Pancreas (tissue), 10 donors: ENCODE results near the gene GATAD2A. TPM values are rescaled to one million over a fixed set of nuclear protein-coding genes. Genes with fewer than 3 reads are reported as not detected.

Experiments used
- ATAC-seq, 4 donors: fragments of 200-7000 bp; cut with Tn5 transposase; one replicate each; pipeline versions ENCODE4 v1.8.0 to v1.9.1; 2020; ENCODE audit warnings: mild to moderate bottlenecking in 4 of 4, moderate library complexity in 4 of 4
- DNase-seq, 6 donors: peaks; one replicate each; pipeline ENCODE4 v3.0.0-alpha.2; 2020
- FAIRE-seq: peaks from 2 replicates; lab custom pipeline; 2012; peaks lifted over from hg19 to GRCh38; lab: Jason Lieb, UNC
- H3K27ac ChIP-seq, 4 donors: fragments of 200-600 bp; sonication (generic); 1 replicate in 3 of 4; 2 replicates in 1 of 4; pipeline versions ENCODE4 v1.5.0 to v1.8.0; 2020
- H3K27me3 ChIP-seq, 4 donors: fragments of 200-600 bp; one replicate each; pipeline ENCODE4 v1.8.0; 2021
- H3K36me3 ChIP-seq, 3 donors: fragments of 200-600 bp; sonication (generic) in 1 of 3; one replicate each; pipeline versions ENCODE4 v1.5.0 to v1.8.0; 2020 to 2021
- H3K4me1 ChIP-seq, 3 donors: fragments of 200-600 bp; one replicate each; pipeline ENCODE4 v1.8.0; 2021
- H3K4me3 ChIP-seq, 4 donors: fragments of 200-600 bp; sonication (generic) in 2 of 4; one replicate each; pipeline versions ENCODE4 v1.5.0 to v1.8.0; 2020 to 2021
- H3K9me3 ChIP-seq, 4 donors: fragments of 200-600 bp; one replicate each; pipeline ENCODE4 v1.8.0; 2021
- CTCF ChIP-seq, 4 donors: fragments of 200-600 bp; sonication (generic) in 3 of 4; IDR thresholded peaks; one replicate each; pipeline versions ENCODE4 v1.5.0 to v1.8.0; 2021; ENCODE audit warnings: antibody characterized with exemption in 4 of 4
- WGBS, 2 donors: extraction: QIAGEN DNeasy Blood & Tissue Kit; methylation state at CpG; one replicate each; pipeline ENCODE4 v1.1.7; 2013; 5-methylcytosine and 5-hydroxymethylcytosine counted together
- intact Hi-C, 3 donors: fragments of 100-400 bp; cut with DNase I; formaldehyde crosslinking; loops; one replicate each; pipeline versions ENCODE4 v1.11.1 to v1.14.2; 2022
- polyA plus RNA-seq, 2 donors: library from polyadenylated mRNA; stranded (reverse); fragments of 200-250 nt; gene quantifications; one replicate each; pipeline ENCODE4 v1.2.3, GENCODE V29; 2013
- total RNA-seq, 6 donors: library from RNA; stranded (reverse); fragmentation: NEBNext Ultra II Directional in 4 of 6; extraction: Animal tissue kit (Norgen Biotek cat#: 25700) in 4 of 6; gene quantifications; one replicate each; pipeline versions ENCODE4 v1.2.1 to v1.2.4, GENCODE V29; 2021 to 2023
- donor health status: healthy with polysubstance abuse.
- donor health status: DM: no; HTN: no; CAD: no; lungs with moderate emphysema.
- donor health status: DM: no; HTN: no; CAD: no.
- donor health status: control.
- donor health status: control.
- donor health status: Bipolar disorder and iron deficiency.
- donor health status: DM: yes; HTN: yes; CAD: no.
- donor health status: DM: no; HTN: no; CAD: no.
- donor health status: DM: no; HTN: no; CAD: no.
- donor health status: DM: yes; HTN: yes; CAD: no.

The GATAD2A gene
- total and polyA plus RNA-seq, 8 donors, result 11.9 to 51.8 (median 36.7) TPM

GRCh38 chr19:19439176-19439482 is 33.7 kb downstream of the GATAD2A start:
- Histone ChIP-seq H3K27me3 (no peaks in the 10 kb centered on the region), H3K4me1 (peaks cover 7 to 9% (median 8%) of the 10 kb centered on the region in 3 donors), H3K36me3 (no peaks in the 10 kb centered on the region), H3K27ac (no peak overlapping the region), H3K4me3 (no peak overlapping the region), H3K9me3 (no peaks in the 10 kb centered on the region)
- no peak for ATAC-seq
- intact Hi-C loops, result no loop called here
- no peak for DNase-seq
- FAIRE-seq, result no peak
- 74 to 75% methylated on average over 2 of the region's 2 CpGs for WGBS, 2 donors
- no peak for TF ChIP-seq CTCF (IDR thresholded peaks at IDR 0.05)

GRCh38 chr19:19443283-19443682 is 37.8 kb downstream of the GATAD2A start:
- intact Hi-C loops, result no loop called here
- FAIRE-seq (no peak), ATAC-seq (no peak), DNase-seq (no peak)
- Histone ChIP-seq H3K9me3 (no peaks in the 10 kb centered on the region), H3K4me3 (no peak overlapping the region), H3K27ac (no peak overlapping the region), H3K36me3 (no peaks in the 10 kb centered on the region), H3K4me1 (peaks cover 0 to 14% (median 3%) of the 10 kb centered on the region in 3 donors), H3K27me3 (no peaks in the 10 kb centered on the region)
- WGBS, 2 donors, result 86 to 88% methylated on average over 9 of the region's 9 CpGs
- no peak for TF ChIP-seq CTCF (IDR thresholded peaks at IDR 0.05)

GRCh38 chr19:19443902-19444680 is 38.6 kb downstream of the GATAD2A start:
- H3K36me3 ChIP-seq, result no peaks in the 10 kb centered on the region
- ATAC-seq (no peak), FAIRE-seq (no peak), DNase-seq (no peak)
- H3K27ac ChIP-seq, result peak overlapping the region in 2 of 4 donors; percentile 3 to 30
- H3K9me3 ChIP-seq, result no peaks in the 10 kb centered on the region
- H3K4me3 ChIP-seq, result no peak overlapping the region
- WGBS, 2 donors, result 86 to 93% methylated on average over 11 of the region's 11 CpGs
- intact Hi-C loops, result no loop called here
- H3K27me3 ChIP-seq, result no peaks in the 10 kb centered on the region
- TF ChIP-seq CTCF (IDR thresholded peaks at IDR 0.05), result no peak
- peaks cover 0 to 14% (median 3%) of the 10 kb centered on the region in 3 donors for H3K4me1 ChIP-seq

- 74 to 78% methylated on average over 4 of the region's 4 CpGs for WGBS, 2 donors
- no peaks in the 10 kb centered on the region for H3K9me3 ChIP-seq
- no peak for TF ChIP-seq CTCF (IDR thresholded peaks at IDR 0.05)
- DNase-seq (no peak), FAIRE-seq (no peak), ATAC-seq (peak in 2 of 4 donors; percentile 39 to 63)
- H3K27ac ChIP-seq, result peak overlapping the region in 2 of 4 donors; percentile 3 to 30
- no peaks in the 10 kb centered on the region for H3K36me3 ChIP-seq
- peaks cover 0 to 14% (median 3%) of the 10 kb centered on the region in 3 donors for H3K4me1 ChIP-seq
- intact Hi-C loops, result no loop called here
- no peak overlapping the region for H3K4me3 ChIP-seq
- no peaks in the 10 kb centered on the region for H3K27me3 ChIP-seq
These were observed 39.2 kb downstream of the GATAD2A start for GRCh38 chr19:19444681-19445155.

GRCh38 chr19:19445288-19445687 is 39.8 kb downstream of the GATAD2A start:
- H3K9me3 ChIP-seq, result no peaks in the 10 kb centered on the region
- TF ChIP-seq CTCF (IDR thresholded peaks at IDR 0.05), result no peak
- FAIRE-seq, result no peak
- ATAC-seq, result no peak
- H3K36me3 ChIP-seq, result no peaks in the 10 kb centered on the region
- H3K27ac ChIP-seq, result no peak overlapping the region
- DNase-seq, result no peak
- no peak overlapping the region for H3K4me3 ChIP-seq
- WGBS, 2 donors, result 12 to 13% methylated on average over 1 of the region's 1 CpG
- intact Hi-C loops, result no loop called here
- H3K4me1 ChIP-seq, result peaks cover 0 to 14% (median 3%) of the 10 kb centered on the region in 3 donors
- no peaks in the 10 kb centered on the region for H3K27me3 ChIP-seq
